Activated CD4-positive, CD25-positive, alpha-beta regulatory T cell treated with anti-CD3 and anti-CD28 coated beads, Interleukin-2, amount 50 U/mL, for 24 hours (primary cell): ENCODE data around the gene MAP3K10.

Experiments used
- ATAC-seq, 2 donors: fragments of 150-1000 bp; cut with Tn5 transposase; one replicate each; pipeline ENCODE4 v1.10.0; 2021; ENCODE audit warnings: mild to moderate bottlenecking in 1 of 2, moderate library complexity in 1 of 2

Gene MAP3K10

DNA sequence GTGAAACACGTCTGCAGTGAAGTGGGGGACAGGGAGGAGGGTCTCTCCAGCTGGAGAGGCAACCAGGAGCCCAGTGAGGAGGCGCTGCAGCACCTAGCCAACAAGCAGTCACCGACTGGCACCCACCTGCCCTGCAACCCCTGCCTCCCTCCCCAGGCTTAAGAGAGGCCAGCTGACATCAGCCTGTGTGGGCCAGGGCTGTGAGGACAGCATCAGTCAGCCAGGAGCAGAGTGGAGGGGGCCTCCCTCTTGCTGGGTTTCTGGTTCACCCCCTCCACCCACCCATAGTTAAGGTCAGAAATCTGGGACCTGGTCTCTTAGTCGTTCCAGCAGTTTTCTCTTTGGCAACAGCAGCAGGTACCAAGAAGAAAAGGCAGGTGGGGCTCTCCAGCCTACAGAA, 60.8 kb downstream of the MAP3K10 start:
- ATAC-seq, result no peak

DNA sequence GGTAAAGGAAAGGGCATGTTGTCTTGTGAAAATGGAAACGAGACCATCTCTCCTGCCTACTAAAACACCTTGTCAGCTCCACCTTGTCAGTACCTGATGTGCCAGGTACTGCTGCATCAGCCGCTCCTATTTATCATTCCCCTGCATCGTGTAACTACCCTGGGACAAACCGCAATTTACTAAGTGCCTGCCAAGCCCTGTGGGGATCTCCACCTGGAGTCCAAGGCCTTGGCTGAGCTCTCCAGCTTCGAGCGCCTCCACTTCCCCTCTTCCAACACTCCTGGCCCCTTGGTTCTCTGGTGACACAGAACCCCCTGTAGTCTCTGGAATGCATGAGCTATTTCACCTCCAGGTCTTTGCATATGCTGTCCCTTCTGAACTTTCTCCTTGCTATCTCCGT, 61.2 kb downstream of the MAP3K10 start:
- no peak for ATAC-seq

DNA sequence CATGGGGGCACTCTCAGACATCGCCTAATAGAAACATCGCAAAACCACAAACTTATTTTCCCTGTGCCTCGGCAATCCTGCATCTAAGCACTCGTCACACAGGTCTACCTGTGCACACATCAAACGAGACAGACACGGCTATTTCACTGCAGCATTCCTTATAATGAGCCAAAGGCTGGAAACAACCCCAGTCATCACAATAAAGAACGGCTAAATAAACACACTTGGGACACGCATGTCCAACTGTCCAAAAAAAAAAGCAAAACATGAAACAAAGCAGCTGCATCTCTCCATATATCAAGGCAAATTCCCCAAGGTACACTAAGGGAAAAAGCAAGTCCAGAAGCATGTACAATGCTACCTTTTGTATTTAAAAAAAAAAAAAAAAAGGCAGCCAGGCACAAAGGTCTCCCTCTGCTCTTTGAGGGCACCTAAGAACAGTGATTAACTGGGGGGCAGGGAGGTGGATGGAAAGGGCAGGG, 62.4 kb downstream of the MAP3K10 start:
- no peak for ATAC-seq

DNA sequence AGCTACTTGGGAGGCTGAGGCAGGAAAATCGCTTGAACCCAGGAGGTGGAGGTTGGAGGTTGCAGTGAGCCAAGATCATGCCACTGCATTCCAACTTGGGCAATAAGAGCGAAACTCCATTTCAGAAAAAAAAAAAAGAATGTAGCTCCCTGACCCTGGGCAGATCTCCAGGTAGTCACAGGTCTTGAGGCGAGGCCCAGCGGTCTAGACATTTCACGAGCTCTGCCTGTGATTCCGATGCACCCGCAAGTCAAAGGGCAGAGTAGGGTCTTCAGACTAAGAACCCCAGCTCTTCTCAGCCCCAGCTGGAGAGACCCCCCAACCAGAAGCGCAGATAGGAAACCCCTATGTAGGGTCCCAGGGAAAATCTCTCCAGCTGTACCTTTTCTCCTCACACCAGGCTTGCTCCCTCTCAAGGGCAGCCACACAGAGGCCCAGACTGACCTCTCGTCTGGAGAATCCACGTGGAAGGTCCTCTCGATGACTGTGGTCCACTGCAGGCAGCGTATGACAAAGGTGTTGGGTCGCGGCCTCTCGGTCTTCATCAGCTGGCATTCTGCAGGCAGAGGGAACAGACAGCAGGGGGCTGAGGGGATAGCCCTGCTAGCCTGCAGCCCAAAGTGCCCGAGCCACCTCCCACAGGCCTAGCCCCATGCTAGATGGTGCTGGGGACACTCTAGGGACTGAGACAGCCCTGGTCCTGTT, 63.6 kb downstream of the MAP3K10 start:
- ATAC-seq, result no peak

DNA sequence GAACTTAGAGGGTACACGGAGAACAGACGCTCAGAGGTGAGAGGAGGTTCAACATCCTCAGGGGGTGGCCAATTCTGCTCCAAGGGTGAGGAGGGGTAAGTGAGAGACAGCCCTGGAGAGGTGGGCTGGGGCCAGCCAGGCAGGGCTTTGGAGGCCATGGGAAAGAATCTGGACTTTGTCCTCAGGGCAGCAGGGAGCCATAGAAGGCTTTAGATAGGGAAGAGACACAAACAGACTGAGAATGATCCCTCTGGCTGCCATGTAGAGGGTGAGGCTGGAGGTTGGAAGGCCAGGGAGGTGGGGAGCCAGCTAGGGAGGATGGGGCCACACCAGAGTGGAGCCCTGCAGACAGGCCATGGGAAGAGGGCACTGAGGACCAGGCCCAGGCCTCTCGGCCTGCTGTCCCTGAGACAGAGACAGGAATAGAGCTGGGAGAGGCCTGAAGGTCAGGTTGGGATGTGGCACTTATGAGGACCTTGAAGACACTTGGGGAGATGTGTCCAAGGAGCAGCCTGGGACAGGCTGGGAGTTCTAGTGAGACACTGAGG, 64.5 kb downstream of the MAP3K10 start:
- ATAC-seq, result no peak

DNA sequence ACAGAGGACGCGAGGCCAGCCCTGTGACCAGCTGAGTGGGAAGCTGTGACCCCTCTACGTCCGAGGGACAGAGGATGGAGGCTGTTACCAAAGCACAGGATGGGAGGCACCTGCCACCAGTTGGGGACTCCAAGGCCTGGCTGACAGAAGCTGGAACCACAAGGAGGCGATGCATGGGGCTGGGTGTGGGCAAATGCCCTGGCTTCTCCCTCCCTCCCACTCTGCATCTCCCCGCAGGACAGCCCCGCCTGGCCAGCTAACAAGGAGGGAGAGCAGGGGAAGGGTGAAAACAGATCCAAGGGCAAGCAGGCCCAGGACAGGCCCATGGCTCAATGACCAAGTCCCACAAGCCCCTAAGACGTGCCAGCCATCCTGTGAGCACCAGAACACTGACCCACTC, 65.3 kb downstream of the MAP3K10 start:
- ATAC-seq, result no peak

DNA sequence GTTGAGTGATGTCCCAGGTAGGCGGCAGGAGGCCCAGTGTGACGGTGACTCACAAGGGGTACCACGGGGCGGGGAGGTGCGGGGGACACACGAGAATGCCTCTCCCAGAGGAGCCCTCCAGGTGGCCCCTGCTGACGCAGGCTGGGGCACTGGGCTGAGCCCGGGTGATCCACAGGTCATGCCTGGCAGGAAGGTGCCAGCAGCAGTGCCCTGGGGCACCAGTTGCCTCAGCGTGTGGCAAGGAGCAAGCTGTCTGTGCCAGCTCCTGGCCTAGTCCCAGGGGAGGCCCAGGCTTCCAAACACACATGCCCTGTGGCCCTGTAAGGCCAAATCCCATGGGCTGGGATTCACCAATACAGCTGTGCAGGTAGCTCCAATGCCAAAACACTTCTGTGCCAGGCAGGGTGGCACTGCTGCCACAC, 65.9 kb downstream of the MAP3K10 start:
- ATAC-seq, result no peak

DNA sequence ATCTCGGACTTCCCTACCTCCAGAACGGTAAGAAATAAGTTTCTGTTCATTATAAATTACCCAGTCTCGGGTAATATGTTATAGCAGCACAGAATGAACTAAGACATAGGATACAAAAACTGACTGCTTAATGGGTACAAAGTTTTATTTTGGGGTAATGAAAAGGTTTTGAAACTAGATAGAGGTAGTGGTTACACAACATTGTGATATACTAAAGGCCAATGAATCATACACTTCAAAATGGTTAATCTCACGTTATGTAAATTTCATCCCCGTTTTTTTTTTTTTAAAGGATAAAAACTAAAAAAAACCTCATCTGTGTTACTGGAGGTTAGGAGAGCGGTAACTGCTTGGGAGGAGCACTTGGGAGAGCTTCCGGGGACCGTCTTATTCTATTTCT, 70.4 kb downstream of the MAP3K10 start:
- ATAC-seq, result no peak

DNA sequence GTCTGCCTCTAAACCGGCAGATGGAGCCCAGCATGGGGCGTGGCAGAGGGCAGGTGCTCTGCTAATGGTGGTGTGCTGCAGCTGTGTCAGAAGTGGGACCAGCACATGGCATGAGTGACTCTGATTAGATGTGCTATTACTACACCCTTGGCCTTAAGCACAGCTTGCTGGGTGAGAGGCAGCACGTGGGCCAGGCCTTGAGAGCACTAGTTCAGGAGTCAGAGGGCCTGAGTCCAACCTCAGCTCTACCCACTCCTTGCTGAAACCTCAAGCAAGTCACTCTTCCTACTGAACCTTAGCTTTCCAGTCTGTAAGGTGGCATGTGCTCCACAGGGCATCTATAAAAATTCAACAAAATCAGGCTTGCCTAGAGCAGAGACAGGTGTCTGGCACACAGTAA, 71.2 kb downstream of the MAP3K10 start:
- ATAC-seq, result no peak

DNA sequence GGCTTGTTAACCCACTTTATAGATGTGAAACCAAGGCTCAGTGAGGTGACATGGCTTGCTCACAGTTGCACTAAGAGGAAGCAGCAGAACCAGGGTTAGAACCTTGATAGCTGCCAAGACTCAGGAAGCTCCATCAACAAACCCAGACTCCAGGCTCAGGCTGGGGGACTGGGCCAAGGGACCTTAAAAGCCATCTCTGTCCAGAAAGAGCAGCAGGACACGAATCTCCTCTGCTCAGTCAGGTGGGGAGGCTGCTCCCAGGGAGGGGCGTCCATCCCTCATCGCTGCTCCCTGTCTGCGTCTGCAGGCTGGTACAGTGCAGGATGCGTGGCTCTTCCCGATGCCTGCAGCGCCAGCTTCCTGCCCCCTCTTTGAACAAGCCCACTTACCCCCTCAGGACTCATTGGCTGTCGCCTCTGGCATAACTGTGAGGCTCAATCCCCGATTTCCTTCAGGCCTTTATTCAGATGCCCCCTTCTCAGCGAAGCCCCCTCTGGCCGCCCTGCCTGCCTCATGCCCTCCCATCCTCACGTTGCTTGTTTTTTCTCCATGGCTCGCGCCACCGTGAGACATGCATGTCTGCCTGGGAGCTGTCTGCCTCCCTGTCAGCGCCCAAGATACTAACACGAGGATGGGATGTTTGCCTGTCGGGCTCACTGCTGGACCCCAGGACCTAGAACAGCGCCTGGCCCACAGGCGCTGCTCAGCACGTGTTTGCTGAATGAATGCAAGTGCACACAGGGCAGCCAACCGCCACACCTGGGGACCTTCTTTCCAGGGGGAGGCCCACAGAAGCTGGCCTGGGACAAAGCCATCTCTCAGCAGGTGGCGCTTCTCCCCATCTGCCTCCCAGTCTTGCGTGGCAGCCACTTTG, 72.5 kb downstream of the MAP3K10 start:
- no peak for ATAC-seq

DNA sequence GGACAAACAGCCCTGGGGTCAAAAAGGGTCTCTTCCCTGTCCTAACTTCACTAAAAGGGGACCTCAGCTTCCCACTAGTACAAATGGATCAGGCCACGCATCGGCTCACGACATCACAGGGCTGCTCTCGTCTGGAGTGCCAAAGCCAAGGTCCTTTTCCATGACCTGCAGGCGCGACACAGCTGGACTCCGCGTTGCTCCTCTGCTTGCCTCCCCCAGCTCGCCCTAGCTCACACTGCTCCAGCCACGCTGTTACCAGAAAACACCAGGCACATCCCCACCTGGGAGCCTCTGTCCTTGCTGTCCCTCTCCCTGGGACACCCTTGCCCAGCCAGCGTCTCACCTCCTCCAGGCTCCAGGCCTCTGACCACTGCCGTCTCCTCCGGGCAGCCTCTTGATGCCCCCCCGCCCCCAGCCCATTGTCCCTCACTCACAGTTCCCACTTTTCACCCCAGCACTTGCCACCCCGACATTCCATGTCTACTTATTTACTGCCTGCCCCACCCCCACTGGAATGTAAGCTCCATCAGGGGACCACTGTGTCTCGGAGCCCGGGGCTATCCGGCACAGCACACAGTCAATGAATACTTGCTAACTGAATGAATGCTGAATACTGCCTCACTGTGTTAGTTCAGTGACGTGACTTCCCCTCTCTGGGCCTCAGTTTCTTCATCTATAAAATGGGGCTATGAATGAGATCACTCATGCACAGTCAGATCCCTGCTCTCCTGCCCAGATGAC, 73.3 kb downstream of the MAP3K10 start:
- ATAC-seq, result no peak
